Smooth muscle cell (in vitro differentiated cells): ENCODE data around the gene IQSEC1. TPM values are rescaled to one million over a fixed set of nuclear protein-coding genes. Genes with fewer than 3 reads are reported as not detected.

ENCODE experiments used
- DNase-seq: peaks from one replicate; lab custom pipeline; 2025; ENCODE audit not compliant: unreplicated experiment; lab: John Stamatoyannopoulos, UW
- H2AFZ ChIP-seq: fragments of 200-600 bp; sonication (generic); 2 replicates; pipeline ENCODE4 v1.6.0; 2016; ENCODE audit warnings: antibody characterized with exemption, low read depth, mild to moderate bottlenecking
- H3F3A ChIP-seq: fragments of 200-600 bp; sonication (generic); 2 replicates; pipeline ENCODE4 v1.6.0; 2017; ENCODE audit warnings: antibody characterized with exemption, low read depth
- H3K27ac ChIP-seq: fragments of 200-600 bp; sonication (generic); 2 replicates; pipeline ENCODE4 v1.5.1; 2016; ENCODE audit warnings: low read depth, mild to moderate bottlenecking
- H3K27me3 ChIP-seq: fragments of 200-600 bp; sonication (generic); 2 replicates; pipeline ENCODE4 v1.6.1; 2016; ENCODE audit warnings: low read depth, mild to moderate bottlenecking
- H3K36me3 ChIP-seq: fragments of 200-600 bp; sonication (generic); 2 replicates; pipeline ENCODE4 v1.5.1; 2016; ENCODE audit warnings: low read depth
- H3K4me1 ChIP-seq: fragments of 200-600 bp; sonication (generic); 2 replicates; pipeline ENCODE4 v1.5.1; 2016; ENCODE audit warnings: low read depth
- H3K4me2 ChIP-seq: fragments of 200-600 bp; sonication (generic); 2 replicates; pipeline ENCODE4 v1.6.0; 2016; ENCODE audit warnings: mild to moderate bottlenecking
- H3K4me3 ChIP-seq: fragments of 200-600 bp; sonication (generic); 2 replicates; pipeline ENCODE4 v1.5.1; 2016; ENCODE audit warnings: mild to moderate bottlenecking
- H3K79me2 ChIP-seq: fragments of 200-600 bp; sonication (generic); 2 replicates; pipeline ENCODE4 v1.6.0; 2016; ENCODE audit warnings: low read depth, mild to moderate bottlenecking
- H3K9ac ChIP-seq: fragments of 200-600 bp; sonication (generic); 2 replicates; pipeline ENCODE4 v1.6.0; 2016; ENCODE audit warnings: low read depth
- H3K9me3 ChIP-seq: fragments of 200-600 bp; sonication (generic); replicated peaks from 2 replicates; pipeline ENCODE4 v1.5.1; 2016; ENCODE audit warnings: low read depth
- H4K20me1 ChIP-seq: fragments of 200-600 bp; sonication (generic); 2 replicates; pipeline ENCODE4 v1.6.0; 2016; ENCODE audit warnings: low read depth
- WGBS: methylation state at CpG from one replicate; pipeline ENCODE4 v1.1.7; 2016; ENCODE audit warnings: low lambda C conversion rate; 5-methylcytosine and 5-hydroxymethylcytosine counted together
- polyA plus RNA-seq: library from polyadenylated mRNA; unstranded; fragments of >200 nt; fragmentation: Nextera tagmentation; extraction: Ambion mirVana; gene quantifications from 2 replicates; pipeline ENCODE4 v1.2.1, GENCODE V29; 2016
- total RNA-seq: library from RNA; depleted of rRNA; stranded (reverse); fragments of >200 nt; gene quantifications from 2 replicates; pipeline ENCODE4 v1.2.3, GENCODE V29; 2014
- TF ChIP-seq, protein P1 (sequence below): fragments of 200-600 bp; sonication (generic); IDR thresholded peaks from 2 replicates; pipeline ENCODE4 v1.5.1; 2017; ENCODE audit warnings: borderline replicate concordance, mild to moderate bottlenecking, antibody characterized with exemption; ENCODE audit not compliant: insufficient read depth, poor library complexity, severe bottlenecking

Gene IQSEC1
- total and polyA plus RNA-seq, 2 experiments from 2014 or later: 18.9 to 19.8 TPM

GRCh38 chr3:13021141-13022114, 51.8 kb downstream of the IQSEC1 start:
- Histone ChIP-seq H3K27ac (peak overlapping the region; percentile 86), H3K4me1 (peaks cover 38% of the 10 kb centered on the region), H3K4me2 (peak overlapping the region; percentile 83), H2AFZ (no peak overlapping the region), H3K27me3 (no peaks in the 10 kb centered on the region), H3K4me3 (no peak overlapping the region), H4K20me1 (no peaks in the 10 kb centered on the region), H3K36me3 (no peaks in the 10 kb centered on the region), H3K9ac (no peak overlapping the region), H3K9me3 (no peaks in the 10 kb centered on the region), H3F3A (peaks cover 11% of the 10 kb centered on the region), H3K79me2 (no peaks in the 10 kb centered on the region)
- TF ChIP-seq, protein P1, sequence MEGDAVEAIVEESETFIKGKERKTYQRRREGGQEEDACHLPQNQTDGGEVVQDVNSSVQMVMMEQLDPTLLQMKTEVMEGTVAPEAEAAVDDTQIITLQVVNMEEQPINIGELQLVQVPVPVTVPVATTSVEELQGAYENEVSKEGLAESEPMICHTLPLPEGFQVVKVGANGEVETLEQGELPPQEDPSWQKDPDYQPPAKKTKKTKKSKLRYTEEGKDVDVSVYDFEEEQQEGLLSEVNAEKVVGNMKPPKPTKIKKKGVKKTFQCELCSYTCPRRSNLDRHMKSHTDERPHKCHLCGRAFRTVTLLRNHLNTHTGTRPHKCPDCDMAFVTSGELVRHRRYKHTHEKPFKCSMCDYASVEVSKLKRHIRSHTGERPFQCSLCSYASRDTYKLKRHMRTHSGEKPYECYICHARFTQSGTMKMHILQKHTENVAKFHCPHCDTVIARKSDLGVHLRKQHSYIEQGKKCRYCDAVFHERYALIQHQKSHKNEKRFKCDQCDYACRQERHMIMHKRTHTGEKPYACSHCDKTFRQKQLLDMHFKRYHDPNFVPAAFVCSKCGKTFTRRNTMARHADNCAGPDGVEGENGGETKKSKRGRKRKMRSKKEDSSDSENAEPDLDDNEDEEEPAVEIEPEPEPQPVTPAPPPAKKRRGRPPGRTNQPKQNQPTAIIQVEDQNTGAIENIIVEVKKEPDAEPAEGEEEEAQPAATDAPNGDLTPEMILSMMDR: no peak
- no peak for DNase-seq
- WGBS: 90% methylated on average over 32 of the region's 32 CpGs

- no peaks in the 10 kb centered on the region for H3K36me3 ChIP-seq
- peaks cover 11% of the 10 kb centered on the region for H3F3A ChIP-seq
- H3K79me2 ChIP-seq: no peaks in the 10 kb centered on the region
- 72% methylated on average over 6 of the region's 6 CpGs for WGBS
- peak overlapping the region; percentile 67 for H3K27ac ChIP-seq
- no peaks in the 10 kb centered on the region for H3K27me3 ChIP-seq
- no peaks in the 10 kb centered on the region for H4K20me1 ChIP-seq
- H3K9me3 ChIP-seq: no peaks in the 10 kb centered on the region
- TF ChIP-seq, protein P1: no peak
- H3K4me2 ChIP-seq: peak overlapping the region; percentile 83
- H3K9ac ChIP-seq: no peak overlapping the region
- peaks cover 47% of the 10 kb centered on the region for H3K4me1 ChIP-seq
- no peak overlapping the region for H3K4me3 ChIP-seq
- H2AFZ ChIP-seq: no peak overlapping the region
- DNase-seq: no peak
These were observed 53.0 kb downstream of the IQSEC1 start for GRCh38 chr3:13020159-13020750.

GRCh38 chr3:13019243-13020095, 53.8 kb downstream of the IQSEC1 start:
- TF ChIP-seq, protein P1: no peak
- peaks cover 47% of the 10 kb centered on the region for H3K4me1 ChIP-seq
- H3K79me2 ChIP-seq: no peaks in the 10 kb centered on the region
- no peaks in the 10 kb centered on the region for H3K27me3 ChIP-seq
- no peaks in the 10 kb centered on the region for H3K9me3 ChIP-seq
- H3K4me3 ChIP-seq: peak overlapping the region; percentile 25
- peak overlapping the region; percentile 5 for H3K9ac ChIP-seq
- WGBS: 59% methylated on average over 29 of the region's 30 CpGs
- peak overlapping the region; percentile 67 for H3K27ac ChIP-seq
- peak overlapping the region; percentile 82 for H3K4me2 ChIP-seq
- no peaks in the 10 kb centered on the region for H4K20me1 ChIP-seq
- no peak overlapping the region for H2AFZ ChIP-seq
- peaks cover 5% of the 10 kb centered on the region for H3F3A ChIP-seq
- no peaks in the 10 kb centered on the region for H3K36me3 ChIP-seq
- DNase-seq: peak; percentile 33
